PC-3 (cell line): Measurements from ENCODE around the gene ARNT2. TPM values are rescaled to one million over a fixed set of nuclear protein-coding genes. Genes with fewer than 3 reads are reported as not detected.

ENCODE experiments used
- ATAC-seq: fragments of 200-7000 bp; cut with Tn5 transposase; 2 replicates; pipeline ENCODE4 v1.9.1; 2020; ENCODE audit warnings: mild to moderate bottlenecking, moderate library complexity
- BruUV-seq: library from RNA; stranded (reverse); fragments of 400-500 nt; replicated peaks from 2 replicates; lab custom pipeline; 2021; lab: Mats Ljungman, UMichigan
- CTCF ChIA-PET: fragments of 300-600 bp; sonication (Branson Sonifier 250); formaldehyde crosslinking; loops from one replicate; lab custom pipeline; 2022; ENCODE audit warnings: antibody characterized with exemption; lab: Charles Lee
- POLR2A ChIA-PET: fragments of 300-600 bp; sonication (Branson Sonifier 250); formaldehyde crosslinking; loops from one replicate; lab custom pipeline; 2022; ENCODE audit warnings: antibody characterized with exemption; ENCODE audit not compliant: unreplicated experiment; lab: Charles Lee
- DNase-seq: peaks from one replicate; pipeline ENCODE4 v3.0.0-alpha.2; 2015
- H2AFZ ChIP-seq: fragments of 300-600 bp; sonication (generic); 2 replicates; pipeline ENCODE4 v1.6.0; 2016; ENCODE audit warnings: antibody characterized with exemption, low read length
- H3F3A ChIP-seq: fragments of 300-600 bp; sonication (generic); one replicate; pipeline ENCODE4 v1.6.0; 2017; ENCODE audit warnings: antibody characterized with exemption, low read length, control low read depth, mild to moderate bottlenecking; ENCODE audit not compliant: unreplicated experiment
- H3K27ac ChIP-seq: fragments of 300-600 bp; sonication (generic); 2 replicates; pipeline ENCODE4 v1.5.1; 2016; ENCODE audit warnings: mild to moderate bottlenecking, low read length
- H3K27me3 ChIP-seq: fragments of 300-600 bp; sonication (generic); 2 replicates; pipeline ENCODE4 v1.6.1; 2016; ENCODE audit warnings: low read length, mixed read lengths
- H3K36me3 ChIP-seq: fragments of 300-600 bp; sonication (generic); 2 replicates; pipeline ENCODE4 v1.6.1; 2016; ENCODE audit warnings: low read depth, mixed run types, low read length, mixed read lengths
- H3K4me1 ChIP-seq: fragments of 300-600 bp; sonication (generic); 2 replicates; pipeline ENCODE4 v1.5.1; 2016; ENCODE audit warnings: low read length; ENCODE audit not compliant: insufficient read depth
- H3K4me2 ChIP-seq: fragments of 300-600 bp; sonication (generic); 2 replicates; pipeline ENCODE4 v1.6.0; 2016; ENCODE audit warnings: low read length
- H3K4me3 ChIP-seq: fragments of 300-600 bp; sonication (generic); 2 replicates; pipeline ENCODE4 v1.5.1; 2016; ENCODE audit warnings: mild to moderate bottlenecking, low read length, mixed read lengths
- H3K79me2 ChIP-seq: fragments of 300-600 bp; sonication (generic); 2 replicates; pipeline ENCODE4 v1.6.1; 2017; ENCODE audit warnings: low read length, mixed read lengths
- H3K9ac ChIP-seq: fragments of 300-600 bp; sonication (generic); 2 replicates; pipeline ENCODE4 v1.6.0; 2016; ENCODE audit warnings: mild to moderate bottlenecking, low read length
- H3K9me2 ChIP-seq: fragments of 300-600 bp; sonication (generic); replicated peaks from 2 replicates; pipeline ENCODE4 v1.6.1; 2016; ENCODE audit warnings: mixed run types, low read length, mixed read lengths
- H3K9me3 ChIP-seq: fragments of 300-600 bp; sonication (generic); 2 replicates; pipeline ENCODE4 v1.6.1; 2016; ENCODE audit warnings: low read length, mixed read lengths
- H4K20me1 ChIP-seq: fragments of 300-600 bp; sonication (generic); 2 replicates; pipeline ENCODE4 v1.6.1; 2016; ENCODE audit warnings: low read length, mixed read lengths
- EZH2 ChIP-seq: fragments of 300-600 bp; sonication (generic); IDR thresholded peaks from one replicate; pipeline ENCODE4 v1.6.1; 2017; ENCODE audit warnings: antibody characterized with exemption, mild to moderate bottlenecking, low read length; ENCODE audit not compliant: unreplicated experiment
- EZH2phosphoT487 ChIP-seq: fragments of 300-600 bp; sonication (generic); IDR thresholded peaks from 2 replicates; pipeline ENCODE4 v1.6.1; 2018; ENCODE audit warnings: mild to moderate bottlenecking, antibody characterized with exemption, low read length, borderline replicate concordance
- intact Hi-C: fragments of 100-400 bp; cut with micrococcal nuclease; formaldehyde crosslinking; loops from 2 replicates; pipeline ENCODE4 v1.9.0; 2023
- total RNA-seq: library from RNA; depleted of rRNA; stranded (reverse); fragments of >200 nt; gene quantifications from 2 replicates; pipeline ENCODE4 v1.2.3, GENCODE V29; 2014
- TF ChIP-seq, protein P1 (sequence below): fragments of 300-600 bp; sonication (generic); conservative IDR thresholded peaks from 2 replicates; pipeline ENCODE4 v1.5.1; 2017; ENCODE audit warnings: antibody characterized with exemption, low read depth, mild to moderate bottlenecking, low read length

The ARNT2 gene
- total RNA-seq, 1 experiment from 2014 or later, result 0.11 TPM

DNA sequence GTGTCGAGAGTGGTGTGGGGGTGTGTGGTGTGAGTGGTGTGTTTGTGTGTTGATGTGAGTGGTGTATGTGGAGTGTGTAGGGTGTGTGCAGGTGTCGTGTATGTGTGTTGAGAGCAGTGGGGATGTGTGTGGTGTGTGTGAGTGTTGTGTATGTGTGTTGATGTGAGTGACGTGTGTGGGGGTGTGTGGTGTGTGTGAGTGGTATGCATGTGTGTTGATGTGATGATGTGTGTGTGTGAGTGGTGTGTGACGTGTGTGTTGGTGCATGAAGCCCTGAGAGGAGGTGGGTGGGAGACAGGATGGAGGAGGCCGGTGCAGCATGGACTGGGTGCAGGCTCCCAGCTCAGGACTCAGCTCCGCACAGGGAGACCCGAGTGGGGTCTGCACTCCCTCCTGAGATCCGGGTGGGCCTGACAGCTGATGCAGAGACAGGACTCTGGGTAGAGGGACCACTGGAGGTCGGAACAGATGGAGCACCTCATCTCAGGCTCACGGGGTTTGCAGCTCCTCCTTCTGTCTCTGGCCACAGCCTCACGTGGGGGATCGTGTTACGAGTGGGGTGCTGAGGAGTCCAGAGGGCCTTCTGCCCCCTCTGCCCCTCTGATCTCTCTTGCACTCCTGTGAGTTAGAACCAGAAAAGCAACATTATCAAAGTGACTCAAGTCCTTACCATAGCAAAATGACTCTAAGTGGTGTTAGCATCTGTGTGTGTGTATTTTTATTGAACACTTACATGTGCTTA lies 41.3 kb downstream of the ARNT2 start:
- BruUV-seq, result no TSS peak
- Histone ChIP-seq H3K9me2 (no peaks in the 10 kb centered on the region), H3K27me3 (no peaks in the 10 kb centered on the region), H4K20me1 (no peaks in the 10 kb centered on the region), H3K36me3 (no peaks in the 10 kb centered on the region), H3K27ac (no peak overlapping the region), H3K9ac (no peak overlapping the region), H3K4me1 (no peaks in the 10 kb centered on the region), H3K4me3 (no peak overlapping the region), H3K9me3 (no peaks in the 10 kb centered on the region), H2AFZ (no peak overlapping the region), H3F3A (no peaks in the 10 kb centered on the region), H3K4me2 (no peak overlapping the region), H3K79me2 (no peaks in the 10 kb centered on the region)
- intact Hi-C loops, result no loop called here
- ChIA-PET CTCF (no interaction called here), POLR2A (no interaction called here)
- ATAC-seq, result no peak
- TF ChIP-seq EZH2, result no peak
- no peak for TF ChIP-seq EZH2phosphoT487
- TF ChIP-seq, protein P1, sequence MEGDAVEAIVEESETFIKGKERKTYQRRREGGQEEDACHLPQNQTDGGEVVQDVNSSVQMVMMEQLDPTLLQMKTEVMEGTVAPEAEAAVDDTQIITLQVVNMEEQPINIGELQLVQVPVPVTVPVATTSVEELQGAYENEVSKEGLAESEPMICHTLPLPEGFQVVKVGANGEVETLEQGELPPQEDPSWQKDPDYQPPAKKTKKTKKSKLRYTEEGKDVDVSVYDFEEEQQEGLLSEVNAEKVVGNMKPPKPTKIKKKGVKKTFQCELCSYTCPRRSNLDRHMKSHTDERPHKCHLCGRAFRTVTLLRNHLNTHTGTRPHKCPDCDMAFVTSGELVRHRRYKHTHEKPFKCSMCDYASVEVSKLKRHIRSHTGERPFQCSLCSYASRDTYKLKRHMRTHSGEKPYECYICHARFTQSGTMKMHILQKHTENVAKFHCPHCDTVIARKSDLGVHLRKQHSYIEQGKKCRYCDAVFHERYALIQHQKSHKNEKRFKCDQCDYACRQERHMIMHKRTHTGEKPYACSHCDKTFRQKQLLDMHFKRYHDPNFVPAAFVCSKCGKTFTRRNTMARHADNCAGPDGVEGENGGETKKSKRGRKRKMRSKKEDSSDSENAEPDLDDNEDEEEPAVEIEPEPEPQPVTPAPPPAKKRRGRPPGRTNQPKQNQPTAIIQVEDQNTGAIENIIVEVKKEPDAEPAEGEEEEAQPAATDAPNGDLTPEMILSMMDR, result no peak
- DNase-seq, result no peak

DNA sequence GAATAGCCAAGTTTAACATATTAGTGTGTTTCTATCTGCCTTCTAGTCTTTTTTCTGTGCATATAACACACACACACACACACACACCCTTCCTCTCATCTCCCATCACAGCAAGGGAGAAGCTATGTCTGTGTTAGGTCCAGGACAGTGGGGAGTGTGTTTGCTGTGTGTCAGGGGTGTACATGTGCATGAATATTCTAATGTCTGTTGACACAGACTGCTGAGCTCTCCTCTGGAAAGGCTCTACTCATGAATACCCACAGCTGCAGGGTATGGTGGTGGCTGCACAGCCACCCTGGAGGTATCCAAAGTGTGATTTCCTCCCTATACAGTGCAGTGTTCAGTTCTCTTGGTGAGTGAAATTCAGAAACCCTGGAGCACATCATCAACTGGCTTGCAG lies 42.9 kb downstream of the ARNT2 start:
- ATAC-seq, result no peak
- DNase-seq, result no peak
- CTCF ChIA-PET, result no interaction called here
- Histone ChIP-seq H3K27me3 (no peaks in the 10 kb centered on the region), H3K4me3 (no peak overlapping the region), H3K79me2 (no peaks in the 10 kb centered on the region), H4K20me1 (no peaks in the 10 kb centered on the region), H2AFZ (no peak overlapping the region), H3K27ac (no peak overlapping the region), H3K9ac (no peak overlapping the region), H3F3A (no peaks in the 10 kb centered on the region), H3K9me3 (no peaks in the 10 kb centered on the region), H3K4me2 (no peak overlapping the region), H3K9me2 (no peaks in the 10 kb centered on the region), H3K36me3 (no peaks in the 10 kb centered on the region), H3K4me1 (no peaks in the 10 kb centered on the region)
- intact Hi-C loops, result no loop called here
- POLR2A ChIA-PET, result no interaction called here
- TF ChIP-seq, protein P1, result no peak
- no peak for TF ChIP-seq EZH2
- TF ChIP-seq EZH2phosphoT487, result no peak
- BruUV-seq, result no TSS peak

DNA sequence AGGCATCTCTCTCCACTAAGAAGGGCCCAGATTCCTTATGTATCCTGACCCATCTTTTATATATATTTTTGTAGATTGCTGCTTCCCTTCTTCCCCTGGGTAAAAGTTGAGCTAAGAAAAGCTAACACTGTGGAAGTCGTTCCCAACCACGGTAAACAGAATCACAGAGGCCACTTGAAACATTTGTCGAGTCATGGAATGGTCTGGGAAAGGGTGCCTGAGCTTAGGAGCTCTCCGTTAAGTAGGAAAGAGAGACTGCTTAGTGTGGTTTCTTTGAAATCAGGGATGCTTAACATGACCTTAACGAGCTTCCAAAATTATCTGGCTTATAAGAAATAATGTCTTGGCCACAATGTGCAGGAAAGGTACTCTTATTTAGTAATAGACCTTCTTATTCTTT lies 45.6 kb downstream of the ARNT2 start:
- ChIA-PET CTCF (no interaction called here), POLR2A (no interaction called here)
- Histone ChIP-seq H3K4me3 (no peak overlapping the region), H3K79me2 (no peaks in the 10 kb centered on the region), H3K9me3 (no peaks in the 10 kb centered on the region), H3K4me1 (peaks cover 3% of the 10 kb centered on the region; the same call in 1 of the 2 replicates), H3K36me3 (no peaks in the 10 kb centered on the region), H2AFZ (no peak overlapping the region), H3K27ac (no peak overlapping the region), H4K20me1 (no peaks in the 10 kb centered on the region), H3K9ac (no peak overlapping the region), H3K4me2 (no peak overlapping the region), H3K27me3 (no peaks in the 10 kb centered on the region), H3F3A (no peaks in the 10 kb centered on the region), H3K9me2 (no peaks in the 10 kb centered on the region)
- ATAC-seq (no peak), DNase-seq (no peak)
- no peak for TF ChIP-seq EZH2phosphoT487
- TF ChIP-seq, protein P1, result no peak
- TF ChIP-seq EZH2, result no peak
- intact Hi-C loops, result no loop called here
- no TSS peak for BruUV-seq
